ENCODE data around the gene MSI2.

DNA sequence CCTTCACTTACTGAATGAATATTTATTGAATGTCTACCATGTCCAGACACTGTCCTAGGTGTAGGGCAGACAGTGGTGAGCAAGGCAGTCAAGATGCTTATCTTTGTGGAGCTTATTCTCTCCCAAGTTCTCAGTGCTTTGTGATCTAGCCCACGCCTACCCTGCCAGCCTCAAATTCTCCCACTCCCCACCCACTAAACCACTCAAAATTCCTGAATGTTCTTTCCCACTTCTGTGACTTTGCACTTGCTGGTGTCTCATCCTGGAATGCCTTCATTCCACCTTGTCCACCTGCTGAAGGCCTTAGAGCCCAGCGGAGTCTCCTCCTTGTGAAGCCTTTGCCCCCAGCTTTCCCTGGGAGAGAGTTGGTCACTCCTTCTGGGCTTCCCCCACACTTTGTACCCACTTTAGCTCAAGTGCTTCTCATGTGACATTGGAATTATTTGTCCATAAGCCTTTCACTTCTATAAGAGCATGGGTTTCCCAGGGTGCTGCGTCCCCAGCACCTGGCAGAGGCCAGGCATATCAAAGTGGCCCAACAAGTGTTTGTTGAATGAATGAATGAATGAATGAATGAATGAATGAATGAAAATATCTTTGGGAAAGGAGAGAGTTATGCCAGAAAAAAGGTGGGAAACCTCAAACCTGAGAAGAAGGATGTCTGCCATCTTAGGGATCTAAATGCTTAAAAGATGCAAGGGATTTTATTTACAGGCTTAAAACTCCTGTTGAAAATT is 465.8 kb downstream of the MSI2 start:
- no peak for TF ChIP-seq EZH2 (IDR thresholded peaks at IDR 0.05; ENCODE audit: borderline replicate concordance, low read length)
- TF ChIP-seq, protein P1, sequence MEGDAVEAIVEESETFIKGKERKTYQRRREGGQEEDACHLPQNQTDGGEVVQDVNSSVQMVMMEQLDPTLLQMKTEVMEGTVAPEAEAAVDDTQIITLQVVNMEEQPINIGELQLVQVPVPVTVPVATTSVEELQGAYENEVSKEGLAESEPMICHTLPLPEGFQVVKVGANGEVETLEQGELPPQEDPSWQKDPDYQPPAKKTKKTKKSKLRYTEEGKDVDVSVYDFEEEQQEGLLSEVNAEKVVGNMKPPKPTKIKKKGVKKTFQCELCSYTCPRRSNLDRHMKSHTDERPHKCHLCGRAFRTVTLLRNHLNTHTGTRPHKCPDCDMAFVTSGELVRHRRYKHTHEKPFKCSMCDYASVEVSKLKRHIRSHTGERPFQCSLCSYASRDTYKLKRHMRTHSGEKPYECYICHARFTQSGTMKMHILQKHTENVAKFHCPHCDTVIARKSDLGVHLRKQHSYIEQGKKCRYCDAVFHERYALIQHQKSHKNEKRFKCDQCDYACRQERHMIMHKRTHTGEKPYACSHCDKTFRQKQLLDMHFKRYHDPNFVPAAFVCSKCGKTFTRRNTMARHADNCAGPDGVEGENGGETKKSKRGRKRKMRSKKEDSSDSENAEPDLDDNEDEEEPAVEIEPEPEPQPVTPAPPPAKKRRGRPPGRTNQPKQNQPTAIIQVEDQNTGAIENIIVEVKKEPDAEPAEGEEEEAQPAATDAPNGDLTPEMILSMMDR (IDR thresholded peaks at IDR 0.05; ENCODE audit: low read length): no peak
